Esophagus muscularis mucosa (tissue), 4 donors: ENCODE measurements around the gene DNAH1.
A peak's percentile ranks its signal among the peaks of the same experiment; 100 is the strongest.

ENCODE experiments used
- EP300 ChIP-seq: sonication (generic); formaldehyde crosslinking; IDR thresholded peaks from one replicate; pipeline ENCODE4 v1.6.1; 2017; ENCODE audit warnings: antibody characterized with exemption
- POLR2A ChIP-seq: fragments of 450-650 bp; IDR thresholded peaks from one replicate; pipeline ENCODE4 v1.6.1; 2017; ENCODE audit warnings: antibody characterized with exemption, moderate library complexity, mild to moderate bottlenecking, low read depth
- POLR2AphosphoS5 ChIP-seq, 2 donors: sonication (generic); formaldehyde crosslinking; IDR thresholded peaks; one replicate each; pipeline ENCODE4 v1.6.1; 2017; ENCODE audit warnings: antibody characterized with exemption in 2 of 2
- TF ChIP-seq, protein P1 (sequence below), 3 experiments: fragments of 200-600 bp in 2 of 3; fragments of 450-650 bp in 1 of 3; sonication (generic) in 2 of 3; IDR thresholded peaks; one replicate each; pipeline ENCODE4 v1.5.1; 2017 to 2019; ENCODE audit warnings: antibody characterized with exemption in 3 of 3, mild to moderate bottlenecking in 2 of 3, moderate library complexity in 1 of 3

DNA sequence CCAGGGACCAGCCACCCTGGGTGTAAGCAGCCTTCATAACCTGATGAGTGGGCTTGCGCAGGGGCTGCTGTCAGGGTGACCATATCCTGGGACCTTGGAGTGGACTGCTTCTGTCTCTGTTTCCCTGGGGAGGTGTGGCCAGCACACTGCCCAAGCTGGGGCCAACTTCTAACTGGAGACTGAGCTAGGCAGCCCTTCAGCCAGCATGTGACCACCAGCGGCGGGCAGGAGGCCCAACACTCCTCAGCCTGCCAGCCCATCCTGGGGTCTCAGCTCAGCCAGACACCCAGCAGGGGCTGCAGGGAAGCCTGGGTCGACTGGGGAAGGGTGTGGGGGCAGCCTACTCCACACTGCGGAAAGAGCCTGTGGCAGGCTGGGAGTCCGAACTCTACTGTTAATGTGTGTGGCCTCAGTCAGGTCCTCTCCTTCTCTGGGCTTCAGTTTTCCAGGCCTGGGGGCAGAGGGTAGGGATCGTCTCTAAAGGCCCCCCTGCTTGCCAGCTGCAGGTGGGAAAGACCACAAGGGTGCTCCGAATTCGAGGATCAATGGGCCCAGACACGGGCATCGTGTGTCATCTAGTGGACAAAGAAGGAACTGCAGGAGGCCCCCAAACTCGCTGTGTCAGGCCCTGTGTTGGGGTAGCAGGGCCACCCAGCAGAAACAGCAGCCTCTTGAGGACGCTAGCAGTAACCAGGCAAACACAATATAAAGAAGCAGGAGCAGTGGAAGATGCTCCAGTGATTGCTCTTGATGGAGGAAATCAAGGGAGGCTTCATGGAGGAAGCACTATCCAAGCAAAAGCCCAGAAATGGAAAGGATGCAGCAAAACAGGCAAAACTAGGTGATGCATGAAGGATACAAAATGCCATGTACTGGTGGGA lies 130.8 kb downstream of the DNAH1 start:
- no peak for TF ChIP-seq EP300
- TF ChIP-seq POLR2A, result no peak
- TF ChIP-seq, protein P1, sequence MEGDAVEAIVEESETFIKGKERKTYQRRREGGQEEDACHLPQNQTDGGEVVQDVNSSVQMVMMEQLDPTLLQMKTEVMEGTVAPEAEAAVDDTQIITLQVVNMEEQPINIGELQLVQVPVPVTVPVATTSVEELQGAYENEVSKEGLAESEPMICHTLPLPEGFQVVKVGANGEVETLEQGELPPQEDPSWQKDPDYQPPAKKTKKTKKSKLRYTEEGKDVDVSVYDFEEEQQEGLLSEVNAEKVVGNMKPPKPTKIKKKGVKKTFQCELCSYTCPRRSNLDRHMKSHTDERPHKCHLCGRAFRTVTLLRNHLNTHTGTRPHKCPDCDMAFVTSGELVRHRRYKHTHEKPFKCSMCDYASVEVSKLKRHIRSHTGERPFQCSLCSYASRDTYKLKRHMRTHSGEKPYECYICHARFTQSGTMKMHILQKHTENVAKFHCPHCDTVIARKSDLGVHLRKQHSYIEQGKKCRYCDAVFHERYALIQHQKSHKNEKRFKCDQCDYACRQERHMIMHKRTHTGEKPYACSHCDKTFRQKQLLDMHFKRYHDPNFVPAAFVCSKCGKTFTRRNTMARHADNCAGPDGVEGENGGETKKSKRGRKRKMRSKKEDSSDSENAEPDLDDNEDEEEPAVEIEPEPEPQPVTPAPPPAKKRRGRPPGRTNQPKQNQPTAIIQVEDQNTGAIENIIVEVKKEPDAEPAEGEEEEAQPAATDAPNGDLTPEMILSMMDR (IDR thresholded peaks at IDR 0.05), result peak in 2 of 3 experiments; percentile 100
- TF ChIP-seq POLR2AphosphoS5 (IDR thresholded peaks at IDR 0.05), result peak in 1 of 2 donors; percentile 19
